ENCODE measurements around the gene AQP1.

Gene AQP1

DNA sequence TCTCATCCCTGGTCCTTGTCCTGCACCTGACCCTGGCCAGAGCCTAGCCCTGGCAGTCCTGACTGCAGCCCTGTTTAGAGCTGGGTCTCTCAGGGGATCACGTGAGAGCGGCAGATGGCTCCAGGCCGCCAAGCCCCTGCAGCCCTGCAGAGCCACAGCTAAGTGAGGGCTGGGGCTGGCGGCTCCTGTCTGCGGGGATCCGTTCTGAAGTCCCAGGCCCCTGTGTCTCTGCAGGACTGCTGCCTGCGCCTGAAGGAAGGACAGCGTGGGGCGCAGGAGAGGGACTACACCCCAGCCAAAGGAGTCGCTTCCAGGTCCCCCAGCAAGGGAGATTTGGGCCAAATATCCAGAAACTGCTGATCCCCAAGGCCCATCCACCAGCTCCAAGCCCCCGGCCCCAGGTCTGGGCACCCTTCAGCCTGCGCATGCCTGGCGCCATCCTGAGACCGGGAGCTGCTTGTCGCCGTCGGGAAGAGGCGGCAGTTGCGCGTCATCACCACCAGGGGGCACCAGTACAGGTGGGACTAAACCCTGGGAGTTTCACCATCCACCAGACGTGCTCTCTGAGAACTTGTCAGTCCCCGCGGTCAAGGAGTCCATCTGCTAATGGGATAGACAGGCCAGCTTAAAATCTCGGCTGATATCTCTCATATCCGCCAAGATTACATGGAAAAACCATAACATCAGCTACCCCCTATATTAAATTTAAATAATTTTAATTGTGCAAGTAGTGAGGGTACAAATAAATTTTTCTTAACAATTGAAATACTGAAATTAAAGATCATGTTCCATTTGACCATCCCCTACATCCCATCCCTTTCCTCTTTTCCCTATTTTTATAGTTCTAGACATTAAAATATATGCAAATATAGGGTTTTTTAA lies 27.0 kb downstream of the AQP1 start:
- DNase-seq = peak; percentile 44 to 64

DNA sequence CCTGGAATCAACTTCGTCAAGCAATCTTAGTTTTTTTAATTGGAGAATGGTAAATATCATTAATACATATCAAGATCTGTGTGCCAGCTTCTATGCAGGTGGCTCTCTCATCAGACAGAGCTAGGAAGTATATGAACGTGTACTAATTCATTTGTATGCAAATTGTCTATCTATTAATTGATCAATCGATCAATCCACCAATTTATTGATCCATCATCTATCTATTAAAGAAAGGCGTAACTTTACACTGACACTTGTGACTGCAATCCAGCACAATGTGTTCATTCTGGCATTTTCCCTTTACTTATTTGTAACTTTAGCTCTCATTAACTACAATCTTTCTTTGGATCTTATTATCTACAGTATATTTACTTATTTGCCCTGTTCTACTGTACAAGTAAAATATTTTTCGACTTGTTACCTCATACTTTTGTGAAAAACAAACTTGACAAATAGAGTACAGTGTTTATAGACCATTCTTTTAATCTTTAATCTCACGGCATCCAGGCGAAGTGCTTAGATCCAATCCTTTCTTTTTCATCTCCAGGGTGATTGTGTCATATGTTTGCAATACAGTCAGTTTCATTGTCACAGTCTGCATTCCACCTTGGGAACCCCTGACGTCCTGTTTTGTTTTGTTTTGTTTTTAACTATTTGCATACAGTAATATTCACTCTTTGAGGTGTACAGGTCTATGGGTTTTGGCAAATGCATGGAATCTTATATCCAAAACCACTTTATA lies 30.1 kb downstream of the AQP1 start:
- DNase-seq = no peak

GRCh38 chr7:30950197-30950596 lies 38.5 kb downstream of the AQP1 start:
- no peak for DNase-seq

DNA sequence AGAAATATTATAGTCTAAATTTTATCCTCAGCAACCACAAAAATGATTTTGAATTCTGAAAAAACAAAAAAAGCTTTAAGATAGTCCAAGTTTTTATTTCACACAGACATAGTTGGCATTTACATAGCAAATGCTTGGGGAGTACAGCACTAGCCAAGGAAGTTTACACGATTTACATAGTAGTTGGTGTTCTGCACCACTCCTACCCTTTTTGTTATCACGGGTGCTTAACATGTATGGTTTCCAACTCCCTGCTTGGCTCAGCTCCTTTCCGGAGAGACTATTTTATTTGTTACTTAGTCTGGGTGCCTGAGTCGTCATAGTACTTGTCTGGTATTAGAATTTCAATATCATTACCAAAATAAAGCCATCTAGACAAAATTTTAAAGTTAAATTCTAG lies 43.3 kb downstream of the AQP1 start:
- DNase-seq = no peak

DNA sequence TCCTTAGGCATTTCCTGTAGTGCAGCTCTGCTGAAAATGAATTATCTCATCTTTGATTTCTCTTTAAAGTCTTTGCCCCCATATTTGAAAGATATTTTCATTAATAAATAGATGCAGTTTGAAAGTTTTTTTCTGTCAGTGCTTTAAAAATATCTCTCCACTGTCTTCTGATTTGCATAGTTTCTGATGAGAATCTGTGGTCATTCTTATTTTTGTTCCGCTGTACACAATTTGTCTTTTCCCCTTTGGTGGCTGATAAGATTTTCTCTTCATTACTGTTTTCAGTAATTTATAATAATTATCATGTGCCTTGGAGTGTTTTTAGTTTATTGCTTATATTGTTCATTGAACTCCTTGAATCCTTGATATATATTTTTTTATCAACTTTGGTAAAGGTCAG lies 45.1 kb downstream of the AQP1 start:
- no peak for DNase-seq

- DNase-seq = no peak
Measured at GRCh38 chr7:30963842-30964241, 52.2 kb downstream of the AQP1 start, which contains the start of gene GHRHR. GHRHR (plus strand) TSS chr7:30963953; CDS start chr7:30964069, 116 bp downstream.

GRCh38 chr7:30965372-30965771 lies 53.7 kb downstream of the AQP1 start:
- DNase-seq = no peak

DNA sequence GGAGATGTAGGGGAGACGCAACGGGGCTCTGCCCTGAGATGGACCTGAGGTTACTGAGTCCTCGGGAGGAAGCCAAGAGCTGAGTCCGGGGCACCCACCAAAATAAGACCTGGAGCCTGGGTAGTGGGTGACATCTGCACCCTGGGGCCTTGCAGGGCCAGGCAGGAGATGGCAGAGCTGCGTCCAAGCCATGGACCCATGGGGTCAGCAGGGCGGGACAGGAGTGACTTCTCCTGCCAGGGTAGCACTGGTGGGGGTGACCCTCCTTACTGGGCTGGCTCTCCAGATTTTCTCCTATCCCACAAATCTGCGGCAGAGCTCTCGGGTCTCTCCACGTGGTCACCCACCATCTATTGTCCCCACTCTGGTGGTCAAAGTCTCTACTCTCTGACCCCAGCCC lies 54.2 kb downstream of the AQP1 start:
- DNase-seq = no peak

DNA sequence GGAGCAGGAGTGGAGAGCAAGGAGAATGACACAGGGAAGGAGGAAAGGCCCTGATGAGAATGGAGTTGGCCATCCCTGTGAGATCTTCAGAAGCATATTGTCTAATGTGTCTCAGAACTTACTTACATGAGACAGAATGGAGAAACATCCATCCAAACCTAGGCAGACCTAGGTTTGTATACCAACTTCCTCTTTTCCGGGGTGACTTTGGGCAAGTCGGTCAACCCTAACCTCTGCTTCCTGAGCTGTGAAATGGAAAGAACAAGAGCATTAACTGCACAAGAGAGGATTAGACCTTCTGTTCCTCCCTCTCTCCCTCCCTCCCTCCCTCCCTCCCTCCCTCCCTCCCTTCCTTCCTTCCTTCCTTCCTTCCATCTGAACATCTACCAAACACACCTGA lies 56.6 kb downstream of the AQP1 start:
- no peak for DNase-seq

- DNase-seq = no peak
Measured at GRCh38 chr7:30968747-30969603, 57.3 kb downstream of the AQP1 start.

DNA sequence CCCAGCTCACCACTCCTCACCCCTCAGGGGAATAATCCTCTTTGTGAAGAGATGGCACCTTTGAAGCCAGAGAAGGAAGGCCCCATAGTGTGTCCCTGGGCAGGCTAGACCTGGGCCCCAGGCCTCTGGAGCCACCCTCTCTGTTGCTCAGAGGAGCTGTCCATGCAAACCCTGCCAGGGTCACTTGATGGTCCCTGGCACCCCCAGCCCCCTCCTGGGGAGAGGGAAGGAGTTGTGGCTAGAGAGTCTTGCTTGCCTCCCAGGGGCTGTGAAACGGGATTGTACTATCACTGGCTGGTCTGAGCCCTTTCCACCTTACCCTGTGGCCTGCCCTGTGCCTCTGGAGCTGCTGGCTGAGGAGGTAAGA lies 57.9 kb downstream of the AQP1 start:
- no peak for DNase-seq

GRCh38 chr7:30970074-30970473 lies 58.4 kb downstream of the AQP1 start:
- no peak for DNase-seq

- DNase-seq = no peak
Measured at GRCh38 chr7:30970594-30971094, 59.0 kb downstream of the AQP1 start.

GRCh38 chr7:30971440-30971839 lies 59.8 kb downstream of the AQP1 start:
- DNase-seq = no peak

DNA sequence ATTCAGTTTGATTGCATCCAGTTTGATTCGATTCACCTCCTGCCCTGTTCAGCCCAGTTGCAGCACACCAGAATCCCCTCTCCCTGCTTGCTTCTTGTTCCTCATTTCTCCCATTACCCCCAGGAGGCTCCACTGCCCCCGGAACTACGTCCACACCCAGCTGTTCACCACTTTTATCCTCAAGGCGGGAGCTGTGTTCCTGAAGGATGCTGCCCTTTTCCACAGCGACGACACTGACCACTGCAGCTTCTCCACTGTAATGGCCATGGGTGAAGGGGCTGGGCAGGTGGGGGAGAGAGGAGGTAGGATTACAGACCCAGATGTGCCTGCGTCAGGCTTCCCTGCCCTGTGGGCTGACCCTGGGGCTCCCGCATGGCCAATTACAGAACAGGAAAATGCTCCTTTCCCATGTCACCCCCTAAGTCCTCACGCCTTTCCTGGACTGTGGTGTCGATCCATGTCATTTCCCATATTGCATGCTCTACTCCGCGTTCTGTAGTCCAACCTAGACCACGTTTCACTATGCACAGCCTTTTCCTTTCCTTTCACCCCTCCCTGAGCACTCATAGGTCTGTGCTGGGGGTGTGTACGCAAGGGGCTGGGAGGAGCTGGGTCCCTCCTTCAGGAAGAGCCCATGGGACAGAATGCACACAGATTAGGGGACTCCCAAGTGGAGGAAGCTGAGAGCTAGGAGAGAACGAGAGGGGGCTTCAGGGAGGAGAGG lies 60.3 kb downstream of the AQP1 start:
- no peak for DNase-seq

DNA sequence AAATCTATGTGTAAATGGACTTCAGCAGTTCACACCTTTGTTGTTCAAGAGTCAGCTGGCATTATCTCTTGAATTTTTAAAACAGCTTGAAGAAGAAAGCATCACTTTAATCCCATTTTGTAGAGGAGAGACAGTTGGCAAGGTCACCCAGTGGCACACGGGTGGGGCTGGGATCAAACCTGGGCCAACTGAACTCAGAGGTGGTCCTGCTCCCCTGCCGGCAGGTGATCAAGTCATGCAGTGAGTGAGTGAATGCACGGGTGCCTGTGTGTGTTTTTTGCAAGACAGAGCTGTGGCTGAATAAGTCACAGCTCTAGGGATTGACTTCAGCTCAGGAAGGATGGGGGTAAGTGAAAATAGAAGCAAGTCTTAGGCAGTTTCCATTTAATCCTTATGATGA lies 61.6 kb downstream of the AQP1 start:
- DNase-seq = no peak

DNA sequence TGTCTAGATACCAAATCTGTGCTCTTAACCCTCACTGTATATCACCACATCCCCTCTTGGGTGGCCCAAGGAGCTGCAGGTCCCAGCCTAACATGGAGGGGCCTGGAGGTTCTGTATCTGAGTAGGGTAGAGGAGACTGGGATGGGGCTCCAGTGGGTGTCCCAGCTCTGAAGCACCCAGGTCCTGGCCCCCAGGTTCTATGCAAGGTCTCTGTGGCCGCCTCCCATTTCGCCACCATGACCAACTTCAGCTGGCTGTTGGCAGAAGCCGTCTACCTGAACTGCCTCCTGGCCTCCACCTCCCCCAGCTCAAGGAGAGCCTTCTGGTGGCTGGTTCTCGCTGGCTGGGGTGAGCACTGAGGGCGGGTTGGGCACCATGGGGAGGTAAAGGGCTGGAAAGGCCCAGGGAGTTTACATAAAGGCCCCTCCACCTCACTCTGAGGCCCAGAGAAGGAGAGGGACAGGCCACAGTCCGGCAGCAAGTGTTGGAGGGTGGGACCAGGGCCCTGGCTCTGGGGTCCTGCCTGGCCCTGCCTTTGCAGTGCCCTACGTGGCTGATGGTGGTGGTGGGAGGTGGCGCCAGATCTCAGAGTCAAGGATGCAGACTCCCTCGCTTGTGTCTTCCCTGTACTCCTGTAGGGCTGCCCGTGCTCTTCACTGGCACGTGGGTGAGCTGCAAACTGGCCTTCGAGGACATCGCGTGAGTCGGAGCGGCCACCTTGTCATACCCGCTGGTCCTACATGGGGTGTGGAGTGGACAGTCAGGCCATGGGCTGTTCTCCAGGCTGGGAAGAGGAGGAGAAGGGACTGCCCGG lies 62.3 kb downstream of the AQP1 start:
- DNase-seq = no peak

DNA sequence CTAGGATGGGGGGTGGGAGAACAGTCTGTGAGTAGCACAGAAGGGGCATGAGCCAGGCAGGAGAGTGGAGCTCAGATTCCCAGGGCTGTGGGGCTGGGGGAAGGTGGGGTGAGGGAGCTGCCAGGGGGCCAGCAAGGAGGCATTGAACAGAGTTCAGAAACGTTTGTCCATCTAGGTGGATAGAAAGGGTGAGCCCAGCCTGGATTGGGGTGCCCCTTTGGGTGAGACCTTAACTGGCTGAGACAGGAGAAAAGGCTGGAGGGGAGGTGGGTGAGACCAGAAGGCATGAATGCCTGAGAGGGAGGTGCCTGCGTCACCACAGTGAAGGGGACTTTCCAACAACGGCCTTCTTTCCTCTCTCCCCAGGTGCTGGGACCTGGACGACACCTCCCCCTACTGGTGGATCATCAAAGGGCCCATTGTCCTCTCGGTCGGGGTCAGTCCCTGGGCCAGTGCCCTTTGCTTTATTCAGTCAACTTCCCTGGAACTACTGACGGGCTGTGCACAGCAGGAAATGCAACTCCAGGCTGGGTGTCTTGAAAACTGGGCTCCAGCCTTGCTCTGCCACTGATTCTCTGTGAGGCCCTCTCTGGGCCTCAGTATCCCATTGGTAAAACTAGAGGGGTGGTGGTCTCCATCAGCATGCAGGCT lies 63.1 kb downstream of the AQP1 start:
- DNase-seq = peak in 1 of 2 experiments; percentile 18
